Loucy (cell line): ENCODE results near the gene NSMCE1.

Experiments used
- EZH2phosphoT487 ChIP-seq: fragments of 200-600 bp; IDR thresholded peaks from 2 replicates; pipeline ENCODE4 v1.6.1; 2018; ENCODE audit warnings: antibody characterized with exemption, mild to moderate bottlenecking, moderate library complexity, borderline replicate concordance
- TF ChIP-seq, protein P1 (sequence below): fragments of 200-600 bp; sonication (generic); conservative IDR thresholded peaks from 2 replicates; pipeline ENCODE4 v1.5.1; 2014; ENCODE audit warnings: mild to moderate bottlenecking, antibody characterized with exemption, low read length

DNA sequence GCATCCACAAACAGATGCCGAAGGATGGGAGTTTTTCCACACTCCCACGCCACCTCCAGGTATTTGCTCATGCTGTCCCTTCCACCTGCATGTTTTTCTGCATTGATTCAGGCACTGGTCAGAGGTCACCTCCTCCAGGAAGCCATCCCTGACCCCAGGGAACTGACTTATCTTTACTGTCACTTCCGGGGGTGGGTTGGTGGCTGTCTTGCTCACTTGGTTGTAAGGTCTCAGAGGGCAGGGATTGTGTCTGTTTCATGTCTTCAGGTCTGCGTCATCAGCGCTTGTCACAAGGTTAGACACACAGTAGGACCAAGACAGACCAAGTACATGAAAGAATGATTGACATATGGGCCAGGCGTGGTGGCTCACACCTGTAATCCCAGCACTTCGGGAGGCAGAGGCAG lies 43.3 kb upstream of the NSMCE1 start:
- TF ChIP-seq, protein P1, sequence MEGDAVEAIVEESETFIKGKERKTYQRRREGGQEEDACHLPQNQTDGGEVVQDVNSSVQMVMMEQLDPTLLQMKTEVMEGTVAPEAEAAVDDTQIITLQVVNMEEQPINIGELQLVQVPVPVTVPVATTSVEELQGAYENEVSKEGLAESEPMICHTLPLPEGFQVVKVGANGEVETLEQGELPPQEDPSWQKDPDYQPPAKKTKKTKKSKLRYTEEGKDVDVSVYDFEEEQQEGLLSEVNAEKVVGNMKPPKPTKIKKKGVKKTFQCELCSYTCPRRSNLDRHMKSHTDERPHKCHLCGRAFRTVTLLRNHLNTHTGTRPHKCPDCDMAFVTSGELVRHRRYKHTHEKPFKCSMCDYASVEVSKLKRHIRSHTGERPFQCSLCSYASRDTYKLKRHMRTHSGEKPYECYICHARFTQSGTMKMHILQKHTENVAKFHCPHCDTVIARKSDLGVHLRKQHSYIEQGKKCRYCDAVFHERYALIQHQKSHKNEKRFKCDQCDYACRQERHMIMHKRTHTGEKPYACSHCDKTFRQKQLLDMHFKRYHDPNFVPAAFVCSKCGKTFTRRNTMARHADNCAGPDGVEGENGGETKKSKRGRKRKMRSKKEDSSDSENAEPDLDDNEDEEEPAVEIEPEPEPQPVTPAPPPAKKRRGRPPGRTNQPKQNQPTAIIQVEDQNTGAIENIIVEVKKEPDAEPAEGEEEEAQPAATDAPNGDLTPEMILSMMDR, result no peak
- no peak for TF ChIP-seq EZH2phosphoT487
